Measurements from ENCODE around the gene GTF2IRD2.
"Not testable (repeated sequence)": the region's sequence is repeated elsewhere in the genome, so short reads cannot be mapped to it uniquely, and the experiment has no call there.

GRCh38 chr7:74865777-74866176 lies 14.4 kb upstream of the GTF2IRD2 start:
- not testable (repeated sequence) for TF ChIP-seq CTCF (tag by site-specific recombination; IDR thresholded peaks at IDR 0.05); ZNF677 (tag by site-specific recombination; IDR thresholded peaks at IDR 0.05); TRIM28 (IDR thresholded peaks at IDR 0.05; ENCODE audit: borderline replicate concordance, low read length); FEZF1 (tag by site-specific recombination; IDR thresholded peaks at IDR 0.05); BCL6B (tag by site-specific recombination; IDR thresholded peaks at IDR 0.05); MZF1 (tag by site-specific recombination; IDR thresholded peaks at IDR 0.05; ENCODE audit: borderline replicate concordance); ZFP69B (tag by site-specific recombination; IDR thresholded peaks at IDR 0.05); TCF7L2 (IDR thresholded peaks at IDR 0.05; ENCODE audit: borderline replicate concordance, low read depth, low read length); SP2 (tag by site-specific recombination; IDR thresholded peaks at IDR 0.05); PBX3 (CRISPR knock-in tag; IDR thresholded peaks at IDR 0.05)
